H7 (cell line): ENCODE measurements around the gene CISD3. TPM values are rescaled to one million over a fixed set of nuclear protein-coding genes. Genes with fewer than 3 reads are reported as not detected.
A peak's percentile ranks its signal among the peaks of the same experiment; 100 is the strongest.

Source experiments
- DNase-seq: peaks from one replicate; pipeline ENCODE4 v3.0.0; 2012
- H3K27me3 ChIP-seq: 2 replicates; pipeline ENCODE4 v1.6.0; 2011; ENCODE audit warnings: mild to moderate bottlenecking, low read length; ENCODE audit not compliant: control insufficient read depth, insufficient read depth
- H3K36me3 ChIP-seq: replicated peaks from 2 replicates; pipeline ENCODE4 v1.5.1; 2011; ENCODE audit warnings: low read length; ENCODE audit not compliant: control insufficient read depth, insufficient read depth
- H3K4me3 ChIP-seq: 2 replicates; pipeline ENCODE4 v1.5.1; 2011; ENCODE audit warnings: low read depth, mild to moderate bottlenecking, control low read depth, low read length, moderate library complexity; ENCODE audit not compliant: insufficient read depth
- total RNA-seq: library from RNA; depleted of rRNA; stranded (reverse); fragments of >200 nt; shearing (Covaris generic); gene quantifications from 2 replicates; pipeline ENCODE4 v1.2.3, GENCODE V29; 2014

Gene CISD3
- total RNA-seq, 1 experiment from 2014 or later, result 2.9 TPM

DNA sequence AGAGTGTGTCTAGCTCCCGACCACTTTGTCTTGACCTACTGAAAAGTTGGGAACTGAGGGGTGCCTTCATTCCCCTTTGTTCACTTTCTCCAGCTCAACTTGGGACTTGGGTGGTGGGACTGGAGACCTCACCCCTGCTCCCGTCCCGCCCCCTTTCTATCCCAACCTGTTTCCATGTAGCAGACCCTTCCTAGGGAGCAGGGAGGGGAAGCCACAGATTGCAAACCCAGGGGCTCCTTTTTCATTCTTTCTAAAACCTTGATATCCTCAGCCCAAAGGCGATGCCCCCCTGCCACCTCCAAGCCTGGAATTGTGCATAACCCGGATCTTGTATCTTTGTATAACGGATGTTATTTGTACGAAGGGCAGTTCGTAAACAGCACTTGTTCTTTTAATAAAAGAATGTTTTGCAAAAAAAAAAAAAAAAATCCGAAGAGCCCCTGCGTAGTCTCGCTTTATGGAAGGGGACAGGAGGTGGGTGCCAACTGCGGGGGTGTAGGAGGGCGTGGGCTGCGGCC lies 714 bp upstream of the CISD3 start:
- Histone ChIP-seq H3K27me3 (peaks cover 10% of the 10 kb centered on the region), H3K4me3 (peak overlapping the region; percentile 75), H3K36me3 (peaks cover 2% of the 10 kb centered on the region)
- DNase-seq, result no peak

- DNase-seq, result peak; percentile 78
- H3K27me3 ChIP-seq, result peaks cover 10% of the 10 kb centered on the region
- H3K36me3 ChIP-seq, result peaks cover 5% of the 10 kb centered on the region
- peak overlapping the region; percentile 69 for H3K4me3 ChIP-seq
Observed at GRCh38 chr17:38730526-38731379, 612 bp downstream of the CISD3 start.

DNA sequence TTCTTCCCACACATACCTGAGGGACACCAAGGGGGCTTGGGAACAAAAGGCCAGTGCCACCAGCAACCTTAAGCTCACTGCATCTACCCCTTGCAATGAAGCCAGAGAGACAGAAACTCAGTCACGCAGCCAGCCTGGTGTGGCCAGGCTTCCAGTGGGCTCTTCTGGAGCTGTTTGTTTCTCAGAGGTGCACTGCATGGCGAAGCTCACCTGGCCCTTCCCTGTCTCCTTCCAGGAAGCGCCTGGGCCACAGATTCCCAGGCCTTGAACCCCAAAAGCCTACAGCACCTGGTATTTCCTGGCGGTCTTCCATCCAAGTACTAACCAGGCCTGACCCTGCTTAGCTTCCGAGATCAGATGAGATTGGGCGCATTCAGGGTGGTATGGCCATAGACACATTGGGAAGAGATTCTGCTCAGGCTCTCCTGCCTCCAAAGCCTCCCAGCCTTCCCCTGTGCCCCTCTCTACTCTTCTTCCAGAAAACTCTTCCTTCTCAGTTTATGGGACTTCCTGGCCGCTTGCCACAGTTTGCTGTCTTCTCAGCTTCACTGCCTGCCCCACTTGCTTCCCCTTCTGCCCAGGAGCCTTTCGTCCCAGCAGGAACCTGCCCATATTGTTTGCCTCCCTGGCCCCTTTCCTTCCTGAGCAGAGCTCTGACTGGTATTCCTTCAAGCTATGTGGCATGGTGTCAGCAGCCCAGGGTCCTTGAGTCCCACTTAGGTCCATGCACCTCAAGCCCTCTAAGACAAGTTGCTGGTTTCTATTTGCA lies 1.6 kb downstream of the CISD3 start:
- DNase-seq, result no peak
- Histone ChIP-seq H3K27me3 (peaks cover 10% of the 10 kb centered on the region), H3K4me3 (no peak overlapping the region), H3K36me3 (peaks cover 7% of the 10 kb centered on the region)

DNA sequence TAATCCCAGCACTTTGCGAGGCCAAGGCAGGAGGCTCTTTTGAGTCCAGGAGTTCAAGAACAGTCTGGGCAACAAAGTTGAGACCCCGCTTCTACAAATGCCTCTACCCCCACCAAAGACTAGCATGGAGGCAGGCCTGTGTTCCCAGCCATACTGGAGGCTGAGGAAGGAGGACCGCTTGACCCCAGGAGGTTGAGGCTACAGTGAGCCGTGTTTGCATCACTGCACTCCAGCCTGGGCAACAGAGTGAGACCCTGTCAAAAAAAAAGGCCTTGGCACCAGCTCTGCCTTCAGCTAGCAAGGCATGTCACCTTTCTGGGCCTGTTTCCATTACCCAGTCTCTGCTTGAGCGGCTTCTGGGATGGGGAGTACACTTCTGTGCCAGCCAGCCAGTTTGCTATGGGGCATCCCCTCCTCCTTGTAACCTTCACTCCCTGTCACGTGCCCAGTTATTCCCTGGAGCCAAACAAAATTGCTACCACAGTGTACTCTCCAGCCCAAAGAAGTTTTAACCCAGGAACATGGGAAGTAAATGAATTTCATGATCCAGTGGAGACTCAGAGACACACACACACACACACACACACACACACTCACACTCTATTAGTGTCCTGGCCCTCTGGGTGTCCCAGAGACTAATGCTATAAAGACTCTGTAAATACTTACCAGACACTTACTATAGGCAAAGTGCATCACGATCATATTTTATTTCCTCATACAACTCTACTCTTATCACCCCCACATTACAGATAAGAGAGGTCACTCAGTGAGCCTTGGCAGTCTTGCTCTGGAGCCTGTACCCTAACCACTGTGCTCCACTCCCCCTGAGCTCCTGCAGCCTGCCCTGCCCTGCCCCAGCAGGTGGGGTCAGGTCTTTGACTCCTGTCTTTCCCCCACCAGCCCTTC lies 2.5 kb downstream of the CISD3 start:
- no peak for DNase-seq
- H3K36me3 ChIP-seq, result peaks cover 7% of the 10 kb centered on the region
- H3K4me3 ChIP-seq, result no peak overlapping the region
- H3K27me3 ChIP-seq, result peaks cover 10% of the 10 kb centered on the region

- peaks cover 8% of the 10 kb centered on the region for H3K27me3 ChIP-seq
- H3K4me3 ChIP-seq, result no peak overlapping the region
- H3K36me3 ChIP-seq, result peaks cover 13% of the 10 kb centered on the region
- DNase-seq, result no peak
Observed at GRCh38 chr17:38733282-38733981, 3.3 kb downstream of the CISD3 start.

- no peak overlapping the region for H3K4me3 ChIP-seq
- H3K27me3 ChIP-seq, result peaks cover 2% of the 10 kb centered on the region; the same call in 1 of the 2 replicates
- DNase-seq, result peak; percentile 71
- peaks cover 21% of the 10 kb centered on the region for H3K36me3 ChIP-seq
Observed at GRCh38 chr17:38733982-38734973, 4.1 kb downstream of the CISD3 start.

- Histone ChIP-seq H3K4me3 (no peak overlapping the region), H3K27me3 (no peaks in the 10 kb centered on the region), H3K36me3 (peaks cover 26% of the 10 kb centered on the region)
- DNase-seq, result peak; percentile 97
Observed at GRCh38 chr17:38735161-38735997, 5.2 kb downstream of the CISD3 start.

GRCh38 chr17:38738007-38738662 lies 8.0 kb downstream of the CISD3 start:
- DNase-seq, result no peak
- Histone ChIP-seq H3K36me3 (peaks cover 26% of the 10 kb centered on the region), H3K4me3 (no peak overlapping the region), H3K27me3 (no peaks in the 10 kb centered on the region)

GRCh38 chr17:38738686-38739085 lies 8.5 kb downstream of the CISD3 start:
- H3K36me3 ChIP-seq, result peaks cover 26% of the 10 kb centered on the region
- H3K27me3 ChIP-seq, result no peaks in the 10 kb centered on the region
- DNase-seq, result peak; percentile 30
- no peak overlapping the region for H3K4me3 ChIP-seq

- DNase-seq, result no peak
- no peaks in the 10 kb centered on the region for H3K27me3 ChIP-seq
- no peak overlapping the region for H3K4me3 ChIP-seq
- peaks cover 24% of the 10 kb centered on the region for H3K36me3 ChIP-seq
Observed at GRCh38 chr17:38739305-38739704, 9.2 kb downstream of the CISD3 start.

- Histone ChIP-seq H3K27me3 (no peaks in the 10 kb centered on the region), H3K4me3 (no peak overlapping the region), H3K36me3 (peaks cover 22% of the 10 kb centered on the region)
- no peak for DNase-seq
Observed at GRCh38 chr17:38740044-38740443, 9.9 kb downstream of the CISD3 start.

DNA sequence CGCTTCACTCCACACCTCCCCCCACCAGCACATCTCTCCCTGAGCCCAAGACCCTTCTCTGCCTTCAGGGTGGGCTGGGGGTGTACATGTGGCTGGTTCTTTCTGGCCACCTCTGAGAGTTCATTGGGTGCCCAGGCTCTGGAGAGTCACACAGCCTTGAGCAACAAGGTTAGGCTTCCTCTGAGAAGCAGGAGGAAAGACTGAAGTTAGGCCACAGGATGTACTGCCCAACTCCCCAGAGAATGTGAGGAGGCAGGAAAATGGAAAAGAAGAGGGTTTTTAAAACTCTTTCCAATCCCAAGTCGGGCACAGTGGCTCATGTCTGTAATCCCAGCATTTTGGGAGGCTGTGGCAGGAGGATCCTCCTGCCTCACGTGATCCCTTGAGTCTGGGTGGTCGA lies 10.7 kb downstream of the CISD3 start:
- Histone ChIP-seq H3K36me3 (peaks cover 22% of the 10 kb centered on the region), H3K27me3 (no peaks in the 10 kb centered on the region), H3K4me3 (no peak overlapping the region)
- no peak for DNase-seq
